ENCODE measurements around the gene SBNO2.

The SBNO2 gene

DNA sequence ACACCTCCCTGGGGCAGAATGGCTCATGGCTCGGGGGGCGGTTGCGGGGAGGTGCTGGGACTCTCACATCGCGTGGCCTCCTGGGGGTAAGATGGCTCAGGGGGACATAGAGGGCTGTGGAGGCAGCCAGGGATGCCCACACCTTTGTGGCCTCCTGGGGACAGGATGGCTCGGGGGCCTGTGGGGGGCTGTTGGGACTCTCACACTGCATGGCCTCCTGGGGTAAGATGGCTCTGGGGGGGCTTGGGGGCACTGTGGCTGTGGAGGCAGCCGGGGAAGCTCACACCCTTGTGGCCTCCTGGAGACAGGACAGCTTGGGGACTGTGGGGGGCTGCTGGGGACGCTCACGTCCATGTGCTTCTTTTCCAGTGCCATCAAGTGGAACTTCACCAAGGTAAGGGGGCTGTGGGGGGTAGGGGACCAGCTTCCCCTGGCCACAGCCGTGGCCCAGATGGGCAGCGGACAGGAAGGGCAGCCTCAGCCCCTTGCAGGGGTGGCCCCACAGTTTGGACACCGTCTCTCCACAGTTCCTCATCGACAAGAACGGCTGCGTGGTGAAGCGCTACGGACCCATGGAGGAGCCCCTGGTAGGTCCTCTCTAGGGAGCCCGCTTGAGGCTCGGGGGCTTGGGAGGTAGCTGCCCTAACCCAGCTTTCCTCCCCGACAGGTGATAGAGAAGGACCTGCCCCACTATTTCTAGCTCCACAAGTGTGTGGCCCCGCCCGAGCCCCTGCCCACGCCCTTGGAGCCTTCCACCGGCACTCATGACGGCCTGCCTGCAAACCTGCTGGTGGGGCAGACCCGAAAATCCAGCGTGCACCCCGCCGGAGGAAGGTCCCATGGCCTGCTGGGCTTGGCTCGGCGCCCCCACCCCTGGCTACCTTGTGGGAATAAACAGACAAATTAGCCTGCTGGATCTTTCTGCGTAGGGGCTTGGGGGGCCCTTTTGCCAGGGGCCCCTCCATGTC is 67.9 kb downstream of the SBNO2 start:
- no peak for DNase-seq (ENCODE audit: low read depth)

DNA sequence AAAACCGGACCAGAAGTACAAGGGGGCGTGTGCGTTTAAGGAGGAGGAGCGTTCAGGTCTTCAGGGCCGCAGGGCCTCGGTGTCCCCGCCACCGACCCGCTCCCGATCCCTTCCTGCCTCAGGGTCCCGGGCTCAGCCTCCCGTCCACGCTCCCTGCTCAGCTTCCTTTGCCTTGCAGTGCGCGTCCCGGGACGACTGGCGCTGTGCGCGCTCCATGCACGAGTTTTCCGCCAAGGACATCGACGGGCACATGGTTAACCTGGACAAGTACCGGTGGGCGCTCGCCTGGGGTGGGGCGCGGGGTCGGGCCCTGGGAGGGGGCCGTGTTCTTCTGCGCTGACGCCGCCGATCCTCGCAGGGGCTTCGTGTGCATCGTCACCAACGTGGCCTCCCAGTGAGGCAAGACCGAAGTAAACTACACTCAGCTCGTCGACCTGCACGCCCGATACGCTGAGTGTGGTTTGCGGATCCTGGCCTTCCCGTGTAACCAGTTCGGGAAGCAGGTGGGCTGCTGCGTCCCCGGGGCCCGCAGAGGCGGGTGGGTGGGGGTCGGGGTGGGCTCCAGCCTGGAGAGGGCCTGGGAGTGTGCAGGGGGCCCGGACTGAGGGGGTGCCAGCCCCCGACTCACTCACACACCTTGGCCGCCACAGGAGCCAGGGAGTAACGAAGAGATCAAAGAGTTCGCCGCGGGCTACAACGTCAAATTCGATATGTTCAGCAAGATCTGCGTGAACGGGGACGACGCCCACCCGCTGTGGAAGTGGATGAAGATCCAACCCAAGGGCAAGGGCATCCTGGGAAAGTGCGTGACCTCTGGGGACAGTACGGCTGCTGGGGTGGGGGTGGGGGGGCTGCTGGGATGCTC is 68.8 kb downstream of the SBNO2 start:
- DNase-seq (ENCODE audit: low read depth), result no peak

DNA sequence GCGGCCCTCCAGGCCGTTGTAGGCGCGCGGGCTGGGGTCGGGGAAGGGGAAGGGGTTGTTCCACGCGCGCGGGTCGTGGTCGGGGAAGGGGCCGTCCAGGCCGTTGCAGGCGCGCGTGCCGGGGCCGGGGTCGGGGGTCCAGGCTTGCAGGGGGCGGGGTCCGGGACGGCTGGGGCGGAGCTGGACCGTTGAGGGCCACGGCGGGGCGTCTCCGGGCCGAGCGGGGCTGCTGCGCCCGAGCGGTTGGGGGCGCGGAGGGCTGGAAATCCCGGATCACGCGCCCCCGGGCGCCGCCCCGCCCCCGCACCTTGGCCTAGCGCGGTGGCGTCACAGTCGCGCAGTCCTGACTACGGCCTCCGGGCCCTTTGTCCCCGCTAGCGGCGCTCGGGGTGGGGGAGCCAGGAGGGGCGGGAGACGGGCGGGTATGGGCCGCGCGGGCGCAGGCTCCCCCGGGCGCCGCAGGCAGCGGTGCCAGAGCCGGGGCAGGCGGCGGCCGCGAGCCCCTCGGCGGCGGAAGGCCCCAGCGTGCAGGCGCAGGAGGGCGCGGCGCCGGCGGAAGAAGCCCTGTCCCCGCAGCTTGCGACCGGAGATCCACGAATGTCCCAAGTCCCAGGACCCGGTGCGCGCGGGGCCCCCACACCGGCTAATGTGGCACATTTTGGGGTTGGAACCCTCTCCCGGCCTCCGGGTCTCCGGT is 69.6 kb downstream of the SBNO2 start:
- no peak for DNase-seq (ENCODE audit: low read depth)

- peak; percentile 95 for DNase-seq (ENCODE audit: low read depth)
These were observed 70.3 kb downstream of the SBNO2 start, which contains the start of gene GPX4 for GRCh38 chr19:1103708-1104310. Gene GPX4, plus strand, starts transcription at chr19:1103994. Its CDS starts 50 bp downstream, at chr19:1104044.

DNA sequence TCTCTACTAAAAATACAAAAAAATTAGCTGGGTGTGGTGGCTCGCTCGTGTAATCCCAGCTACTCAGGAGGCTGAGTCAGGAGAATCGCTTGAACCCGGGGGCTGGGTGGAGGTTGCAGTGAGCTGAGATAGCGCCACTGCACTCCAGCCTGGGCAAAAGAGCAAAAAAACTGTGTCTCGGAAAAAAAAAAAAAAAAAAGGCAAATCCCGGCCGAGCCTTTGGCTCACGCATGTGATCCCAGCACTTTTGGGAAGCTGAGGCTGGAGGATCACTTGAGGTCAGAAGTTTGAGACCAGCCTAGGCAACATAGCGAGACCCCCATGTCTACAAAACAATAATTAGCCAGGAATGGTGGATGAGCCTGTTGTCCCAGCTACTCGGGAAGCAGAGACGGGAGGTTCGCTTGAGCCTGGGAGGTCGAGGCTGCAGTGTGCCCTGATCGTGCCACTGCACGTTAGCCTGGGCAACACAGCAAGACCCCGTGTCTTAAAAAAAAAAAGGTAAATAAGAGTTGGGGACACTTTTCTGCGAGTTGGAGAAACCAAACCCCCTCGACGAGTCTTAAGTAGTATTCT is 70.8 kb downstream of the SBNO2 start:
- no peak for DNase-seq (ENCODE audit: low read depth)

DNA sequence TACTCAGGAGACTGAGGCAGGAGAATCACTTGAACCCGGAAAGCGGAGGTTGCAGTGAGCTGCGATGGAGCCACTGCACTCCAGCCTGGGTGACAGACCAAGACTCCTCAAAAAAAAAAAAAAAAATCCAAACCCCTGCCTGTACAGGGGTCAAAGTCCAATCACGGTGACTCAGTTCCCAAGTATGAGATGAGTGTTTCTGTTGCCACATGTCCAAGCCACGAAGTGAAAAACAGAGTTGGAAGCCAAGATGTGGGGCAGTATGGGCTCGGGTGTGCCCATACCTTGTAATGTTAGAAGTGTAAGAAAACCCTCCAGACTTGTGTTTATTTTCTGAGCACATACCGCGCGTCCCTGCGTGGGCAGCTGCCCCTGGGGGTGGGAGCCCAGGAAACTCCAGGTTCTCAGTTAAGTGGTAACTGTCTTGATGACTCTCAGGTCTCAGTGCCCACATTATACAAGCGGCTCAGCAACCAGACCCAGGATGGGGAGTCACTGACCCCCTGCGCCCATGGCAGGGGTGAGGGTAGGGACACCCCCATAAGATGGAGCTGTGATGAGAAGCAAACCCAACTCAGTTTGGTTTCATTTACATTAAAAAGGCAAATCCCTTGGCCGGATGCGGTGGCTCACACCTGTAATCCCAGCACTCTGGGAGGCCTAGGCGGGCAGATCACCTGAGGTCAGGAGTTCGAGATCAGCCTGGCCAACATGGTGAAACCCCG is 71.5 kb downstream of the SBNO2 start:
- peak; percentile 98 for DNase-seq (ENCODE audit: low read depth)

GRCh38 chr19:1101337-1101698 is 72.8 kb downstream of the SBNO2 start:
- no peak for DNase-seq (ENCODE audit: low read depth)

DNA sequence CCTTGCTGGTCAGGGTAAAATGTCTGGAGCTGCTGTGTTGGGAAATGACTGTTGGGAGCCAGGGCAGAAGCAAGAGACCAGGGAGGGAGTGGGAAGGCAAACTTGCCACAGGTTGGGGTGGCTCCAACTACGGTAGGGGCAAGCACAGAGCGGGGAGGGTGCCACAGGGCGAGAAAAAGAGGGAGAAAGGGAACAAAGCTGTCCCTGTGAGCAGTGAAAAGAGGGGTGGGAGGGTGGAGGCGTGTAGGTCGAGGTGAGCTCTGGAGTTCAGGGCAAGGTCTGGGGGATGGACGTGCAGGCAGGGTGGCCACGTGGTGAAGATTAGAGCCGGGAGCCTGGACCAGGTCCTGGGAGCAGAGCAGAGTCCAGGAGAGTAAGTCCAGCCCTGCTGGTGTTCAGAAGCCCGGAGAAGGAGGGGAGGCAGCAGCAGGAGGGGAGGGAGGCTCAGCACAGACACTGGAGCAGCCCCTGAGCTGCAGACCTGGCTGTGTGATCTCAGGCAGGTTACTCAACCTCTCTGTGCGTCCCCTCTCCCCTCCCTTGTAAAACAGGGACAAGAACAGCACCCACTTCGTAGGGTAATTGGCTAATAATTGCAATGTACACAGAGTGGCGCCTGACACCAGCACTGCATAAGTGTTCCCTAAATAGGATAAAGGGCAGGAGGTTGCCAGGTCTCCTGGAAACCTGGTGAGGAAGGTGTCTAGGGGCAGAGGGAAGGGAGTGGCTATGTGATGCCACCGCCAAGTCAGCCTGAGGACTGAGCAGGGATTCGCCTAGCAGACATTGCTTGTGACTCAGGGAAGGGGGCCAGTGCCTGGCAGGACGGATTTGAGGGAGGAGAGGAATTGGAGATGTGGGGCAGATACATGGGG is 75.7 kb downstream of the SBNO2 start:
- DNase-seq (ENCODE audit: low read depth), result no peak

- DNase-seq (ENCODE audit: low read depth), result no peak
These were observed 76.3 kb downstream of the SBNO2 start for GRCh38 chr19:1097810-1098176.

DNA sequence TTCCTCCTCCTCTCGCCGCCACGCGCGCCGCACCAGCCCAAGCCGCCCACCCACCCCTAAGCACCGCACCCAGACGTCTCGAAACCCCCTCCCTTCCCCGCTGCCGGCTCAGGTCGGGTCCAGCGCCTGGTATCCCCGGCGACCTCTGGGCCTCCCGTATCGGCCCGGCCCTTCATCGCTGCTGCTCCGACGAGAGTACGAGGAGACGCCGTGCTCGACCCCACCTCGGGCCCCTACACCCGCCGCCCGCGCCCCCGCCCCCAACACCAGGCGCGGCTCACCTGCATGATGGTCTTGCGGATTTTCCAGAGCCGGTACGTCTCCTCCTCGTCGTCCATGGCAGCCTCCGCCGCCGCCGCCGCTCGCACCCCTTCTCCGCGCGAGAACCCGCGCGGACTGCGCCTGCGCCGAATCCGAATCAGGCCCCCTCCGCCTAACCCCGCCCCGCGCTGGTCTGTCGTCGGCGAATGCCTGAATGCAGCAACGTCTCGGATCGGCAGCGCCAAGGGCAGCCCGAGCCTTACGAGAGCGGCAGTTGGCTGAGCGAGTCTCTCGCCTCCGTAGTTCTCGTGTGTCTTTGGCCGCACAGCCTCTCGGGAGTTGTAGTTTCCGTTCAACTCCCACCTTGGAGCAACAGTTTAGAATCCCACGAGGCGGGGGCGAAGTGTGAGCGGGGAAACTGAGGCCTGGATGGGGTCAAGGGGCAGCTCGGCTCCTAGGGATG is 78.9 kb downstream of the SBNO2 start, which contains the start of gene POLR2E:
TSS of gene POLR2E (minus strand) at position 398 of the 724 bp plus-strand sequence. CDS start at position 338, 60 bp downstream.
- DNase-seq (ENCODE audit: low read depth), result peak; percentile 88

DNA sequence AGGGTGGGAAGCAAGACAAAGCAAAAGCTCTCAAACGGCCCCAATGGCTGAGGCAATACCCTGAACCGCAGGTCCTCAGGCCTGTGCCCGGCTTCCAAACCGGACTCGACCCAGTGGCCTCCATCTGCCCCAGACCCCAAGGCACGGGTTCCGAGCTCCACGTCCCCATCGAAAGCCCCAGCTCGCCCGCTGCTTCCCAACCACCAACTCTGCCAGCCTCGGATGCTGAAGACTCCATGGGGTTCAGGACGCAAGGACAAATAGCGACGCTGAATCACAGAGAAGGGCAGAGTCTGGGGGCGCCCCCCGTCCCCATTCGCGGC is 79.5 kb downstream of the SBNO2 start:
- DNase-seq (ENCODE audit: low read depth), result no peak

DNA sequence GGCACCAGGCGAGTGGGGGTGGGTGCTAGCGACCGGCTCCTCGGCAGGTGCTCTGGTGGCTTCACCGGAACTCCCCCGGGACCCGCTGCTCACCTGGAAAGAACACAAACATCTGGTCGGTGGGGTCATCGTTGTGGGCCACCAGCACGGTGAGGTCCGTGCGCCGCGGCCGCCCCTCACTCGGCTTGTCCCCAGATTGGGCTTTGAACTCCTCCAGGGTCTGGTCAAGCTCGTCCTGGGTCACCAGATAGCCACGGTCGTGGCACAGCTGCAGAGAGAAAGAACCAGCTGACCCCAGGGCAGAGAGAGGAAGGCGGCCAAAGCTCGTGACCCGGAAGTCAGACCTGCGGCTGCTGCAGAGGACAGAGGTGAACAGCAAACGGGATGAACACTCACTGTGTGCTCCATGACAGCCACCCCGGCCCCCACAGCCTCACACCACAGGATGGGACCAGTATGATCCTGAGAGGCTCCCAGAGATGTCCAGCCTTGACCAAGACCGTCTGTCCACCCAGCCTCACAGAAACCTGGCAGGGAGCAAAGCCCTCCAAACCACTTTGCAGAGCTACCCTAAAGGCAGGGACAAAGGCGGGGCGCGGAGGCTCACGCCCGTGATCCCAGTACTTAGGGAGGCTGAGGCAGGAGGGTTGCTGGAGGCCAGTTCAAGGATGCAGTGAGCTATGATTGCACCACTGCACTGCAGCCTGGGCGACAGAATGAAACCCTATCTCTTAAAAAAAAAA is 80.1 kb downstream of the SBNO2 start:
- DNase-seq (ENCODE audit: low read depth), result no peak

DNA sequence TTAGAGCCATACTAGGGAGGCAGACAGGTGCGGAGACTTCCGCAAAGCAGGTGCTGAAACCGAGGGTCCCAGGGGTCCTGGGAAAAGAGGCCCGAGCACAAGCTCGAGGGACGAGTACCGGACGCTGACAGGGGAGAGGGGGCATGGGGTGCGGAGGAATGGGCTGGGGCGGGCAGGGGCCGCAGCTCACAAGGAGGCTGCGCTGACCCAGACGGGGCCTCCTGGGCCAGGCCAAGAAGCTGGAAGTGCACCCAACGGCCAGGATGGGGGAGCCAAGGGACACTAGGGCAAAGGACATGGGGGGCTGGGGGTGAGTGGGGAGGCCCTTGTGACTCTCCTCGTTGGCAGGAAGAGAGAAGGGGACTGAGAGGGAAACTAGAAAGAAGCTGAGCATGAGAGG is 80.7 kb downstream of the SBNO2 start:
- DNase-seq (ENCODE audit: low read depth), result no peak

- no peak for DNase-seq (ENCODE audit: low read depth)
These were observed 82.4 kb downstream of the SBNO2 start for GRCh38 chr19:1091544-1092175.

GRCh38 chr19:1090731-1091543 is 83.1 kb downstream of the SBNO2 start:
- DNase-seq (ENCODE audit: low read depth), result no peak

DNA sequence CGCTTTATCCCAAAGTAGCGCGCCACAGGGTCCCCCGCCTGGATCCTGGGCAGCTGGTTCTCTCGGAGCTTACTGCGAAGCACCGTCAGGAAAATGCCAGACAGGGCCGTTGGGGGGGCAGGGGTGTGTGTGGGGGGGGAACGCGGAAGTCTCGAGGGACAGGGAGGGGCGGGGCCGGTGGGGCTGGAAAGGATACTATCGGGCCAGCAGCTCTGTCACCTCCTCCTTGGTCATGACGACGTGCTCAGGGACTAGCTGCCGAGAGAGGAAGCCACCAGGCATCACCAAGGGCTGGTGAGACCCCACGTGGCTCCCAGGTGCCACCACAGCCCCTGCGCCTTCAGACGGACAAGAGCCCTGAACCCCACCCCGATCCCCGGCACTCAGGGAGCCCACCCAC is 84.2 kb downstream of the SBNO2 start:
- no peak for DNase-seq (ENCODE audit: low read depth)

DNA sequence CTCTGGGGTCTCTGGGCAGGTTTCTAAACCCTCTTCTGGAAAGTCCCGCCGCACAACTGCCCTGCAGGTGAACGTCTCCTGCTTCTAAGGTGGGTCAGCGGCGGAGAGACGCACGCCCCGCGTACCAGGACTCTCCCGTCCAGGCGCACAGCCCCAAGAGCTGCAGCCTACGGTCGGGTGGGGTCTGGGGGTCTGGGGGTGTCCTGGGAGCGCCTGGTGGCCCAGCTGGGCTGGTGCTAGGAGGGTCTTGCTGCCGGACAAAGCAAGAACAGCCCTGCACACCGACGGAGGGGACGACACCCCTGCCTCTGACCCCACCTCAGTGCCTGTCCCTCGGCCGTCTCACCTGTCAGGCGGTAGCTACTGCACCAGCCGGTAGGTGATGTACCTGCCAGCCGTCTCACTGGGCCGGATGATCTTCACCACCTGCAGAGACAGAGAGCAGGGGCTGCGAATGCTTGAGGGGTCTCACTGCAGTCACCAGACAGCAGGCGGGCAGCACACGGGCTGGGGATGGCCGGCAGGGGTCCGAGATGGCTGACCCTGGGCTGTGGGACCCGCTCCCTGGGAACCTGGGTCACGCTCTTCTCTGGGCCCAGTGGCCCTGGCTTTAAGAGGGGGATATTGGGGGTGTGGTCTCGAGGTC is 84.8 kb downstream of the SBNO2 start:
- no peak for DNase-seq (ENCODE audit: low read depth)
